HCT116 (cell line): ENCODE results near the gene LDLRAD4.

Experiments used
- POLR2A ChIP-seq: IDR thresholded peaks from 2 replicates; pipeline ENCODE4 v1.7.0; 2011; ENCODE audit warnings: borderline replicate concordance; ENCODE audit not compliant: insufficient read depth, insufficient read length; ENCODE audit errors: extremely low read depth
- SIN3A ChIP-seq: IDR thresholded peaks from 2 replicates; pipeline ENCODE4 v1.6.1; 2012; ENCODE audit warnings: low read depth
- TF ChIP-seq, protein P1 (sequence below), 3 experiments: fragments of 200-600 bp in 1 of 3; sonication (generic) in 1 of 3; IDR thresholded peaks in 2 of 3; conservative IDR thresholded peaks in 1 of 3; 2 replicates each; pipeline ENCODE4 v1.5.1; 2012 to 2017; ENCODE audit warnings: low read depth in 2 of 3, low read length in 2 of 3, antibody characterized with exemption in 1 of 3, borderline replicate concordance in 1 of 3, control low read depth in 1 of 3, mild to moderate bottlenecking in 1 of 3, mixed read lengths in 1 of 3, mixed run types in 1 of 3, moderate library complexity in 1 of 3; ENCODE audit not compliant: insufficient read depth in 1 of 3

DNA sequence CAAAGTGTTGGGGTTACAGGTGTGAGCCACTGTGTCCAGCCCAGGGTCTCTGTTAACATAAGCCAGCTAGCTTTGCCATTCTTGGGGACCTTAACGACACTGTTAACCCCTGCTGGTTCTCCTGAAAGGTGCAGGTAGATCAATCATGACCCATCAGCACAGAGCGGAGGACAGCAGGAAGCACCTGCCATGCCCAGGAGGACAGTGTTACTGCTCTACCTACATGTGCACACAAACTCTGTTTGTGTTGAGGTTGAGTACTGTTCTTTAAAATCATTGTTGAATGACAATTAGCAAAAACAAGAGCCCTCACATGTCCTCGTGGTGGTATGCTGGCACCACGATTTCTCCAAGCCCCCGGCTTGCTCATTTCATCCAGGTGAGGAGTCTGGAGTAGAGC is 386.9 kb downstream of the LDLRAD4 start:
- TF ChIP-seq POLR2A (no peak), SIN3A (no peak)
- TF ChIP-seq, protein P1, sequence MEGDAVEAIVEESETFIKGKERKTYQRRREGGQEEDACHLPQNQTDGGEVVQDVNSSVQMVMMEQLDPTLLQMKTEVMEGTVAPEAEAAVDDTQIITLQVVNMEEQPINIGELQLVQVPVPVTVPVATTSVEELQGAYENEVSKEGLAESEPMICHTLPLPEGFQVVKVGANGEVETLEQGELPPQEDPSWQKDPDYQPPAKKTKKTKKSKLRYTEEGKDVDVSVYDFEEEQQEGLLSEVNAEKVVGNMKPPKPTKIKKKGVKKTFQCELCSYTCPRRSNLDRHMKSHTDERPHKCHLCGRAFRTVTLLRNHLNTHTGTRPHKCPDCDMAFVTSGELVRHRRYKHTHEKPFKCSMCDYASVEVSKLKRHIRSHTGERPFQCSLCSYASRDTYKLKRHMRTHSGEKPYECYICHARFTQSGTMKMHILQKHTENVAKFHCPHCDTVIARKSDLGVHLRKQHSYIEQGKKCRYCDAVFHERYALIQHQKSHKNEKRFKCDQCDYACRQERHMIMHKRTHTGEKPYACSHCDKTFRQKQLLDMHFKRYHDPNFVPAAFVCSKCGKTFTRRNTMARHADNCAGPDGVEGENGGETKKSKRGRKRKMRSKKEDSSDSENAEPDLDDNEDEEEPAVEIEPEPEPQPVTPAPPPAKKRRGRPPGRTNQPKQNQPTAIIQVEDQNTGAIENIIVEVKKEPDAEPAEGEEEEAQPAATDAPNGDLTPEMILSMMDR (IDR thresholded peaks at IDR 0.05 in 2 of 3, conservative IDR thresholded peaks at IDR 0.05 in 1 of 3; ENCODE audit: borderline replicate concordance in 1 of 3, insufficient read depth in 1 of 3, low read depth in 2 of 3, low read length in 2 of 3), result no peak
